GM23248 (cell line): ENCODE measurements around the gene NEGR1.

Source experiments
- EZH2 ChIP-seq: fragments of 200-600 bp; sonication (generic); IDR thresholded peaks from 2 replicates; pipeline ENCODE4 v1.6.1; 2018; ENCODE audit warnings: antibody characterized with exemption, mild to moderate bottlenecking; ENCODE audit not compliant: insufficient read depth, poor library complexity, severe bottlenecking
- EZH2phosphoT487 ChIP-seq: fragments of 200-600 bp; sonication (generic); IDR thresholded peaks from 2 replicates; pipeline ENCODE4 v1.6.1; 2018; ENCODE audit warnings: antibody characterized with exemption, moderate library complexity, mild to moderate bottlenecking, low read depth; ENCODE audit not compliant: insufficient read depth

GRCh38 chr1:71582673-71583072 lies 699.7 kb downstream of the NEGR1 start:
- TF ChIP-seq EZH2phosphoT487 (no peak), EZH2 (no peak)
